SK-N-SH (cell line): Measurements from ENCODE around the gene ATP6V1C2. TPM values are rescaled to one million over a fixed set of nuclear protein-coding genes. Genes with fewer than 3 reads are reported as not detected.

Experiments used
- CTCF ChIA-PET: fragments of 300-600, 350-600 bp; formaldehyde crosslinking; extraction: SDS; loops from one replicate; lab custom pipeline; 2021; lab: Yijun Ruan, JAX
- POLR2A ChIA-PET: fragments of 350-600 bp; sonication (Branson Sonifier 250); formaldehyde crosslinking; extraction: SDS; loops from one replicate; lab custom pipeline; 2020; ENCODE audit warnings: antibody characterized with exemption, inconsistent platforms; lab: Yijun Ruan, JAX
- DNase-seq: peaks from one replicate; pipeline ENCODE4 v3.0.0; 2012
- H2AFZ ChIP-seq: fragments of 200-600 bp; sonication (generic); 2 replicates; pipeline ENCODE4 v1.8.1; 2016; ENCODE audit warnings: antibody characterized with exemption, mild to moderate bottlenecking, low read depth
- H3F3A ChIP-seq: fragments of 200-600 bp; sonication (generic); replicated peaks from 2 replicates; pipeline ENCODE3; 2016; ENCODE audit warnings: antibody characterized with exemption, mild to moderate bottlenecking; ENCODE audit not compliant: insufficient read depth
- H3K27ac ChIP-seq, 2 experiments: fragments of 200-500 bp in 1 of 2; fragments of 200-600 bp in 1 of 2; sonication (Bioruptor generic) in 1 of 2; sonication (generic), shearing (Covaris generic) in 1 of 2; 2 replicates each; pipeline versions ENCODE4 v1.5.1 to v1.6.1; 2014 to 2016; ENCODE audit warnings: low read depth in 2 of 2, inconsistent platforms in 1 of 2, low read length in 1 of 2, mild to moderate bottlenecking in 1 of 2, mixed read lengths in 1 of 2
- H3K27me3 ChIP-seq: fragments of 200-600 bp; sonication (generic), shearing (Covaris generic); 2 replicates; pipeline ENCODE4 v1.6.1; 2016; ENCODE audit warnings: mixed run types; ENCODE audit not compliant: insufficient read depth
- H3K36me3 ChIP-seq, 2 experiments: fragments of 200-500 bp in 1 of 2; fragments of 200-600 bp in 1 of 2; sonication (Bioruptor generic) in 1 of 2; sonication (generic) in 1 of 2; replicated peaks in 1 of 2; 2 replicates each; pipeline versions ENCODE3 to v1.5.1; 2014 to 2016; ENCODE audit warnings: low read length in 1 of 2, mild to moderate bottlenecking in 1 of 2; ENCODE audit not compliant: insufficient read depth in 2 of 2, control insufficient read depth in 1 of 2
- H3K4me1 ChIP-seq, 2 experiments: fragments of 200-500 bp in 1 of 2; fragments of 200-600 bp in 1 of 2; sonication (Bioruptor generic) in 1 of 2; sonication (generic), shearing (Covaris generic) in 1 of 2; 2 replicates each; pipeline versions ENCODE4 v1.5.1 to v1.6.1; 2014 to 2016; ENCODE audit warnings: low read depth in 1 of 2, low read length in 1 of 2, mixed run types in 1 of 2; ENCODE audit not compliant: insufficient read depth in 2 of 2, control insufficient read depth in 1 of 2
- H3K4me2 ChIP-seq: fragments of 200-600 bp; sonication (generic), shearing (Covaris generic); 2 replicates; pipeline ENCODE4 v1.6.1; 2017; ENCODE audit warnings: mixed run types
- H3K4me3 ChIP-seq, 2 experiments: fragments of 200-500 bp in 1 of 2; fragments of 200-600 bp in 1 of 2; sonication (Bioruptor generic) in 1 of 2; sonication (generic), shearing (Covaris generic) in 1 of 2; 2 replicates each; pipeline versions ENCODE4 v1.5.1 to v1.8.1; 2014 to 2016; ENCODE audit warnings: low read depth in 2 of 2, inconsistent platforms in 1 of 2, low read length in 1 of 2, mild to moderate bottlenecking in 1 of 2, mixed read lengths in 1 of 2, moderate library complexity in 1 of 2
- H3K79me2 ChIP-seq: fragments of 200-600 bp; sonication (generic); 2 replicates; pipeline ENCODE4 v1.8.1; 2017; ENCODE audit warnings: mild to moderate bottlenecking; ENCODE audit not compliant: insufficient read depth
- H3K9ac ChIP-seq: fragments of 200-600 bp; sonication (generic); 2 replicates; pipeline ENCODE4 v1.6.1; 2017; ENCODE audit warnings: mixed run types
- H3K9me2 ChIP-seq: fragments of 200-600 bp; sonication (generic); 2 replicates; pipeline ENCODE4 v1.6.1; 2017; ENCODE audit warnings: mixed run types
- H3K9me3 ChIP-seq: fragments of 200-600 bp; sonication (generic); 2 replicates; pipeline ENCODE4 v1.6.1; 2017; ENCODE audit warnings: mixed run types, mild to moderate bottlenecking, moderate library complexity
- H4K20me1 ChIP-seq: fragments of 200-600 bp; sonication (generic); 2 replicates; pipeline ENCODE4 v1.6.1; 2017; ENCODE audit warnings: mild to moderate bottlenecking, mixed run types; ENCODE audit not compliant: insufficient read depth
- EP300 ChIP-seq, 2 experiments: IDR thresholded peaks; 2 replicates each; pipeline versions ENCODE4 v1.4.0 to v1.6.1; 2012; ENCODE audit warnings: borderline replicate concordance in 1 of 2, low read depth in 1 of 2, low read length in 1 of 2
- FOSL2 ChIP-seq: IDR thresholded peaks from 2 replicates; pipeline ENCODE4 v1.4.0; 2012; ENCODE audit warnings: low read depth, mild to moderate bottlenecking, moderate library complexity, borderline replicate concordance
- FOXJ3 ChIP-seq: sonication (generic); formaldehyde crosslinking; IDR thresholded peaks from 2 replicates; pipeline ENCODE4 v1.5.1; 2020; ENCODE audit warnings: mild to moderate bottlenecking, missing genetic modification reagents
- GATA2 ChIP-seq: sonication (generic); formaldehyde crosslinking; IDR thresholded peaks from 2 replicates; pipeline ENCODE4 v1.5.0; 2020; ENCODE audit warnings: mild to moderate bottlenecking, missing genetic modification reagents
- JUND ChIP-seq: IDR thresholded peaks from 2 replicates; pipeline ENCODE4 v1.4.0; 2012
- MEF2A ChIP-seq: IDR thresholded peaks from 2 replicates; pipeline ENCODE4 v1.4.0; 2012; ENCODE audit warnings: low read depth, borderline replicate concordance
- MXI1 ChIP-seq: IDR thresholded peaks from 2 replicates; pipeline ENCODE4 v1.6.1; 2012; ENCODE audit warnings: mild to moderate bottlenecking, low read depth, low read length, improper control_type of control experiment
- NFIC ChIP-seq: IDR thresholded peaks from 2 replicates; pipeline ENCODE4 v1.4.0; 2012; ENCODE audit warnings: borderline replicate concordance
- NRF1 ChIP-seq: IDR thresholded peaks from 2 replicates; pipeline ENCODE4 v1.6.1; 2012; ENCODE audit warnings: low read depth, mild to moderate bottlenecking, low read length
- RCOR1 ChIP-seq: fragments of 150-350 bp; IDR thresholded peaks from 2 replicates; pipeline ENCODE4 v1.6.1; 2017; ENCODE audit warnings: antibody characterized with exemption, low read length
- RXRA ChIP-seq: IDR thresholded peaks from 2 replicates; pipeline ENCODE4 v1.4.0; 2012; ENCODE audit warnings: low read depth, mild to moderate bottlenecking, borderline replicate concordance
- SIN3A ChIP-seq: IDR thresholded peaks from 2 replicates; pipeline ENCODE4 v1.6.1; 2012; ENCODE audit warnings: low read depth, mild to moderate bottlenecking, low read length, moderate library complexity, borderline replicate concordance
- TAF1 ChIP-seq: IDR thresholded peaks from 2 replicates; pipeline ENCODE4 v1.6.1; 2012; ENCODE audit warnings: low read depth, mild to moderate bottlenecking, low read length, moderate library complexity, borderline replicate concordance
- TCF12 ChIP-seq: IDR thresholded peaks from 2 replicates; pipeline ENCODE4 v1.4.0; 2012
- YY1 ChIP-seq: IDR thresholded peaks from 2 replicates; pipeline ENCODE4 v1.4.0; 2012; ENCODE audit warnings: low read depth, mild to moderate bottlenecking
- WGBS: methylation state at CpG from one replicate; pipeline ENCODE4 v1.1.6; 2017; ENCODE audit warnings: low lambda C conversion rate; 5-methylcytosine and 5-hydroxymethylcytosine counted together
- polyA plus RNA-seq, 3 experiments: library from polyadenylated mRNA; depleted of rRNA; stranded (reverse); fragments of >200 nt; gene quantifications; 2 replicates each; pipeline ENCODE4 v1.2.3, GENCODE V29; 2012
- TF ChIP-seq, protein P1 (sequence below): fragments of 150-350 bp; IDR thresholded peaks from 2 replicates; pipeline ENCODE4 v1.6.1; 2017; ENCODE audit warnings: antibody characterized with exemption, low read length, low read depth, borderline replicate concordance
- TF ChIP-seq, protein P2 (sequence below): IDR thresholded peaks from 2 replicates; pipeline ENCODE4 v1.4.0; 2012; ENCODE audit warnings: low read depth, borderline replicate concordance
- TF ChIP-seq, protein P3 (sequence below): IDR thresholded peaks from 2 replicates; pipeline ENCODE4 v1.4.0; 2012; ENCODE audit warnings: low read depth
- TF ChIP-seq, protein P4 (sequence below): IDR thresholded peaks from 2 replicates; pipeline ENCODE4 v1.6.1; 2012; ENCODE audit warnings: mild to moderate bottlenecking, low read depth, low read length, moderate library complexity
- TF ChIP-seq, protein P5 (sequence below): IDR thresholded peaks from 2 replicates; pipeline ENCODE4; 2012

ATP6V1C2 gene
- polyA plus RNA-seq, 1 of the 3 experiments (the other 2 are of a cell fraction): 0.12 TPM

DNA sequence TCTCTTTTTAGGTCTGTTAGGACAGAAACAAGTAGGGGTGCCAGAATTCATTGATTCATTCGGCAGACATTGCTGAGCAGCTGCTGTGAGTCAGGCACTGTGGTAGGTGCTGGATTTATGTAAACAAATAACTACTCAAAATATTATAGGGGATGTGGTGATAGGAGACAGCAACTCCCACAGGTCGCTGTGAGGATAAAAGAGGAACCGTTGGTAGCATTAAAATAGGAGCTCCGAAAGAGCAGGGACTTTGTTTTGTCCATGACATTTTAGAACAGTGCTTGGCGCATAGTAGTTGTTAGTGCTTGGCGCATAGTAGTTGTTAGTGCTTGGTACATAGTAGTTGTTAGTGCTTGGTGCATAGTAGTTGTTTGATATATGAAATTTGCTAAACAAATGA lies 29.2 kb downstream of the ATP6V1C2 start:
- Histone ChIP-seq H3K4me3 (no peak overlapping the region), H3K4me1 (no peaks in the 10 kb centered on the region)
- POLR2A ChIA-PET: no interaction called here

DNA sequence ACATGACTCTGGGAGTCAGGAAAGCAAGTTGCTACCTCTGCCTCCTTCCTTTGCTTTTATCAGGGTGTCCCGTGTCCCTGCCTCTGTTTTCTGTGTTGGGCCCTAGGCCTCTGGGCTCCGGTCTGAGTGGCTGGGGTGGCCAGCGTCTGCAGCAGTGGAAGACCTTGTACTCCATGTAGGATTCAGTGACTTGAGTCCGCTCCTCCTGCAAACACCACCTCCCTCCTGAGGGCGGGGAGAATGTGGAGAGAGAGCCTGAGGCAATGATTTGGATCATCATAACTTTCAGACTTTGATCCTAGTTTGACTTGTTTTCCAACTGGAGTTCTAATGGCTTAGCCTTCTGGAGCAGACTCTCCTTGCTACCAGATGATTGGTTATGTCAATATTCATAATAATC lies 30.8 kb downstream of the ATP6V1C2 start:
- Histone ChIP-seq H3K36me3 (no peaks in the 10 kb centered on the region), H3K9ac (no peak overlapping the region), H3K27me3 (no peaks in the 10 kb centered on the region; the same call in 1 of the 2 replicates), H2AFZ (no peak overlapping the region), H3K79me2 (no peaks in the 10 kb centered on the region), H3K4me3 (no peak overlapping the region), H4K20me1 (no peaks in the 10 kb centered on the region), H3K9me3 (no peaks in the 10 kb centered on the region), H3K27ac (no peak overlapping the region), H3K4me1 (no peaks in the 10 kb centered on the region), H3F3A (no peaks in the 10 kb centered on the region), H3K9me2 (no peaks in the 10 kb centered on the region), H3K4me2 (no peak overlapping the region)
- WGBS: 69% methylated on average over 5 of the region's 5 CpGs
- DNase-seq: no peak
- ChIA-PET CTCF (no interaction called here), POLR2A (no interaction called here)
- TF ChIP-seq, protein P1, sequence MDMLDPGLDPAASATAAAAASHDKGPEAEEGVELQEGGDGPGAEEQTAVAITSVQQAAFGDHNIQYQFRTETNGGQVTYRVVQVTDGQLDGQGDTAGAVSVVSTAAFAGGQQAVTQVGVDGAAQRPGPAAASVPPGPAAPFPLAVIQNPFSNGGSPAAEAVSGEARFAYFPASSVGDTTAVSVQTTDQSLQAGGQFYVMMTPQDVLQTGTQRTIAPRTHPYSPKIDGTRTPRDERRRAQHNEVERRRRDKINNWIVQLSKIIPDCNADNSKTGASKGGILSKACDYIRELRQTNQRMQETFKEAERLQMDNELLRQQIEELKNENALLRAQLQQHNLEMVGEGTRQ: no peak
- no peak for TF ChIP-seq JUND
- TF ChIP-seq RCOR1: no peak
- TF ChIP-seq SIN3A: no peak
- TF ChIP-seq EP300 (IDR thresholded peaks at IDR 0.05; ENCODE audit: borderline replicate concordance in 1 of 2, low read depth in 1 of 2, low read length in 1 of 2): no peak
- TF ChIP-seq, protein P2, sequence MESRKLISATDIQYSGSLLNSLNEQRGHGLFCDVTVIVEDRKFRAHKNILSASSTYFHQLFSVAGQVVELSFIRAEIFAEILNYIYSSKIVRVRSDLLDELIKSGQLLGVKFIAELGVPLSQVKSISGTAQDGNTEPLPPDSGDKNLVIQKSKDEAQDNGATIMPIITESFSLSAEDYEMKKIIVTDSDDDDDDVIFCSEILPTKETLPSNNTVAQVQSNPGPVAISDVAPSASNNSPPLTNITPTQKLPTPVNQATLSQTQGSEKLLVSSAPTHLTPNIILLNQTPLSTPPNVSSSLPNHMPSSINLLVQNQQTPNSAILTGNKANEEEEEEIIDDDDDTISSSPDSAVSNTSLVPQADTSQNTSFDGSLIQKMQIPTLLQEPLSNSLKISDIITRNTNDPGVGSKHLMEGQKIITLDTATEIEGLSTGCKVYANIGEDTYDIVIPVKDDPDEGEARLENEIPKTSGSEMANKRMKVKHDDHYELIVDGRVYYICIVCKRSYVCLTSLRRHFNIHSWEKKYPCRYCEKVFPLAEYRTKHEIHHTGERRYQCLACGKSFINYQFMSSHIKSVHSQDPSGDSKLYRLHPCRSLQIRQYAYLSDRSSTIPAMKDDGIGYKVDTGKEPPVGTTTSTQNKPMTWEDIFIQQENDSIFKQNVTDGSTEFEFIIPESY: no peak
- no peak for TF ChIP-seq TAF1
- no peak for TF ChIP-seq FOSL2
- no peak for TF ChIP-seq GATA2 (CRISPR knock-in tag)
- TF ChIP-seq NFIC: no peak
- TF ChIP-seq MXI1: no peak
- TF ChIP-seq FOXJ3: no peak
- TF ChIP-seq, protein P3, sequence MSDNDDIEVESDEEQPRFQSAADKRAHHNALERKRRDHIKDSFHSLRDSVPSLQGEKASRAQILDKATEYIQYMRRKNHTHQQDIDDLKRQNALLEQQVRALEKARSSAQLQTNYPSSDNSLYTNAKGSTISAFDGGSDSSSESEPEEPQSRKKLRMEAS: no peak
- no peak for TF ChIP-seq MEF2A
- no peak for TF ChIP-seq YY1

More for the DNA sequence above, 29.2 kb downstream of the ATP6V1C2 start:
- no peaks in the 10 kb centered on the region for H3K36me3 ChIP-seq
- CTCF ChIA-PET: no interaction called here
- no peaks in the 10 kb centered on the region for H3K9me2 ChIP-seq
- TF ChIP-seq FOSL2: no peak
- TF ChIP-seq TCF12: no peak
- no peak for TF ChIP-seq NRF1
- no peak for TF ChIP-seq RXRA
- TF ChIP-seq, protein P4, sequence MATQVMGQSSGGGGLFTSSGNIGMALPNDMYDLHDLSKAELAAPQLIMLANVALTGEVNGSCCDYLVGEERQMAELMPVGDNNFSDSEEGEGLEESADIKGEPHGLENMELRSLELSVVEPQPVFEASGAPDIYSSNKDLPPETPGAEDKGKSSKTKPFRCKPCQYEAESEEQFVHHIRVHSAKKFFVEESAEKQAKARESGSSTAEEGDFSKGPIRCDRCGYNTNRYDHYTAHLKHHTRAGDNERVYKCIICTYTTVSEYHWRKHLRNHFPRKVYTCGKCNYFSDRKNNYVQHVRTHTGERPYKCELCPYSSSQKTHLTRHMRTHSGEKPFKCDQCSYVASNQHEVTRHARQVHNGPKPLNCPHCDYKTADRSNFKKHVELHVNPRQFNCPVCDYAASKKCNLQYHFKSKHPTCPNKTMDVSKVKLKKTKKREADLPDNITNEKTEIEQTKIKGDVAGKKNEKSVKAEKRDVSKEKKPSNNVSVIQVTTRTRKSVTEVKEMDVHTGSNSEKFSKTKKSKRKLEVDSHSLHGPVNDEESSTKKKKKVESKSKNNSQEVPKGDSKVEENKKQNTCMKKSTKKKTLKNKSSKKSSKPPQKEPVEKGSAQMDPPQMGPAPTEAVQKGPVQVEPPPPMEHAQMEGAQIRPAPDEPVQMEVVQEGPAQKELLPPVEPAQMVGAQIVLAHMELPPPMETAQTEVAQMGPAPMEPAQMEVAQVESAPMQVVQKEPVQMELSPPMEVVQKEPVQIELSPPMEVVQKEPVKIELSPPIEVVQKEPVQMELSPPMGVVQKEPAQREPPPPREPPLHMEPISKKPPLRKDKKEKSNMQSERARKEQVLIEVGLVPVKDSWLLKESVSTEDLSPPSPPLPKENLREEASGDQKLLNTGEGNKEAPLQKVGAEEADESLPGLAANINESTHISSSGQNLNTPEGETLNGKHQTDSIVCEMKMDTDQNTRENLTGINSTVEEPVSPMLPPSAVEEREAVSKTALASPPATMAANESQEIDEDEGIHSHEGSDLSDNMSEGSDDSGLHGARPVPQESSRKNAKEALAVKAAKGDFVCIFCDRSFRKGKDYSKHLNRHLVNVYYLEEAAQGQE: no peak
- TF ChIP-seq, protein P5, sequence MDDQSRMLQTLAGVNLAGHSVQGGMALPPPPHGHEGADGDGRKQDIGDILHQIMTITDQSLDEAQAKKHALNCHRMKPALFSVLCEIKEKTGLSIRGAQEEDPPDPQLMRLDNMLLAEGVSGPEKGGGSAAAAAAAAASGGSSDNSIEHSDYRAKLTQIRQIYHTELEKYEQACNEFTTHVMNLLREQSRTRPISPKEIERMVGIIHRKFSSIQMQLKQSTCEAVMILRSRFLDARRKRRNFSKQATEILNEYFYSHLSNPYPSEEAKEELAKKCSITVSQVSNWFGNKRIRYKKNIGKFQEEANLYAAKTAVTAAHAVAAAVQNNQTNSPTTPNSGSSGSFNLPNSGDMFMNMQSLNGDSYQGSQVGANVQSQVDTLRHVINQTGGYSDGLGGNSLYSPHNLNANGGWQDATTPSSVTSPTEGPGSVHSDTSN: no peak
- no peaks in the 10 kb centered on the region; the same call in 1 of the 2 replicates for H3K27me3 ChIP-seq
- H3F3A ChIP-seq: no peaks in the 10 kb centered on the region
- no peak overlapping the region for H3K4me2 ChIP-seq
- H2AFZ ChIP-seq: no peak overlapping the region
- 80% methylated on average over 6 of the region's 6 CpGs for WGBS
- H3K79me2 ChIP-seq: no peaks in the 10 kb centered on the region
- no peaks in the 10 kb centered on the region for H4K20me1 ChIP-seq
- no peak overlapping the region for H3K27ac ChIP-seq
- DNase-seq: no peak
- no peak overlapping the region for H3K9ac ChIP-seq
- H3K9me3 ChIP-seq: no peaks in the 10 kb centered on the region
